ENCODE measurements around the gene GRIP2.
A peak's percentile ranks its signal among the peaks of the same experiment; 100 is the strongest.

GRIP2 gene

DNA sequence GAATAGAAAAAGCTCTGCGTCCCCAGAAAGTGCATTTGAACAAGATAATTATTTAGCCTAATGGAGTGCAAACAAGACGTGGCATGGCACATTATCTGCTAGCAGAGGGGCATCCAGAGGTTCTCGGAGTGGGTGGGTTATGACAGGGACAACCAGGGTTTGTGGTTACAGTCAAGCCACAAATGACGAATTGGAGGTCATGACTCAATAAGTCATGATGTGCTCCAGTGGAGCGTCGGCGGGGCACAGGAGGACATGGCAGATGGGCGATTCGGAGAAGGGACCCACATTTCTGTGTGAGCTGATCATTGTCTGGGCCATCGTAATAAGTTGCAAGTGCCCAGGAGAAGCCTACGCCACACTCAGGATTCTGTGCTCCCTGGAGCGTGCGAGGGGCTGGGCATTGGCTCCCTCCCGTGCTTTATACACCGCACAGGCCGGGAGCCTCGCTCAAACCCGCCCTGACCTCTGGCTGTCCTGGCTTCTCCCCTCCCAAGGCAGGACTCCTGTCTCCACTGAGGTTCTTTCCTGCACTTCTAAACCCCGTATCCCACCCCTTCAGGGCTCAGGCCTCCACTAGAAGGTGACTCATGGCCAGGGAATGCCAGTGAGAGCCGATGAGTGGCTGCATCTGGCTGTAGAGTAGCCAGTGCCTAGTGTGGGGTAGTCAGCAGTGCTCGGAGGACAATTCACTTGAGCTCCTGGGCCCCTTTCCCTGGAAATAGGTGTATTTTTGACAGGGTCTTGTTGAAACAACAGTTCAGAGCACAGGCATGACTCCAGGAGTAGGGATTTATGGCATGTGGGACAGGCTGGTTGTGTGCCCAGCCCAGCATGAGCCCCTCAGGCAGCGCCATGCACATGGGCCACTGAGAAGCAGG lies 67.4 kb downstream of the GRIP2 start:
- ChIA-PET CTCF (interaction anchor here (0.9 to 3.1 kb wide), 2 partner anchors 71 to 269 kb away, joined by 3 to 9 read pairs; no protein-coding TSS in a partner anchor), POLR2A (no interaction called here)
- DNase-seq (ENCODE audit: extremely low spot score): no peak
- TF ChIP-seq, protein P1, sequence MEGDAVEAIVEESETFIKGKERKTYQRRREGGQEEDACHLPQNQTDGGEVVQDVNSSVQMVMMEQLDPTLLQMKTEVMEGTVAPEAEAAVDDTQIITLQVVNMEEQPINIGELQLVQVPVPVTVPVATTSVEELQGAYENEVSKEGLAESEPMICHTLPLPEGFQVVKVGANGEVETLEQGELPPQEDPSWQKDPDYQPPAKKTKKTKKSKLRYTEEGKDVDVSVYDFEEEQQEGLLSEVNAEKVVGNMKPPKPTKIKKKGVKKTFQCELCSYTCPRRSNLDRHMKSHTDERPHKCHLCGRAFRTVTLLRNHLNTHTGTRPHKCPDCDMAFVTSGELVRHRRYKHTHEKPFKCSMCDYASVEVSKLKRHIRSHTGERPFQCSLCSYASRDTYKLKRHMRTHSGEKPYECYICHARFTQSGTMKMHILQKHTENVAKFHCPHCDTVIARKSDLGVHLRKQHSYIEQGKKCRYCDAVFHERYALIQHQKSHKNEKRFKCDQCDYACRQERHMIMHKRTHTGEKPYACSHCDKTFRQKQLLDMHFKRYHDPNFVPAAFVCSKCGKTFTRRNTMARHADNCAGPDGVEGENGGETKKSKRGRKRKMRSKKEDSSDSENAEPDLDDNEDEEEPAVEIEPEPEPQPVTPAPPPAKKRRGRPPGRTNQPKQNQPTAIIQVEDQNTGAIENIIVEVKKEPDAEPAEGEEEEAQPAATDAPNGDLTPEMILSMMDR (IDR thresholded peaks at IDR 0.05; ENCODE audit: control extremely low read depth, extremely low read depth, low read depth, missing control alignments): no peak

DNA sequence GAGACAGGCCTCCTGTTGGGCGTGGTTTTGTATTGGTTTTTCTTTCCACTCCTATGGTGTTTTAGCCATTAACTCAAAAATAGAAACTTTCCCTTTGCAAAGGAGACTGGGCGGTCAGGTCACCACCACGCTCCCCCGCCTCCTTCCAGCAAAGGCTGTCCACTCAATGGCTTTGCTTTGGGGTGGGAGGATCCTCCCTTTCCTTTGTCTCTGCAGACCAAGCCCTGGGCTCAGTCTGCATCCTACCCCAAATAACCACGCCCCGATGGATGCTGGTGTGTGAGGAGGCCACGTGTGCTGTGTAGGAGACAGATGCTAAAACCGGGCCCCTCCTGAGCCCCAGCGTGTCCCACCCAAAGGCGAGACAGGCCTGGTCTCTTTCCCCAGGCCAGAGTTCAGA lies 68.5 kb downstream of the GRIP2 start:
- no peak for DNase-seq (ENCODE audit: extremely low spot score)
- ChIA-PET CTCF (interaction anchor here (3.1 kb wide), 1 partner anchor 268 kb away, joined by 9 read pairs; no protein-coding TSS in a partner anchor), POLR2A (no interaction called here)
- TF ChIP-seq, protein P1 (IDR thresholded peaks at IDR 0.05; ENCODE audit: control extremely low read depth, extremely low read depth, low read depth, missing control alignments): no peak

DNA sequence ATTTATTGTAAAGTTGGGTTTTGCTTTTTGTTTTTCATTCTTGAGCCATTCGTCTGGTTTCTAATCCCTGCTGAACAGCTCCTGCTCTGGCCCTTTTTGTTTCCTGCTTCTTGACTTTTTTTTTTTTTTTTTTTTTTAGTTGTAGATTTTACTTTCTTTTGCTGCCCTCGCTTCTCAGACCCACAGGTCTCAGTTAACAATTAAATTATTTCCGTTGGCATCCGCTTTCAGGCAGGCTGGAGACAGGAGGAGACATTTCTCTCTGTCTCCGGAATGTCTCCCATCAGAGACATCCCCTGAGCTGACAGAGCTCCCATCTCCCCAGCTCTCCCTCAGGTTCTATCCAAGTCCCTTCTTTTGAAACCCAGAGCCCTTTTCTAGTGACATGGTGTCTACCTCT lies 69.1 kb downstream of the GRIP2 start:
- ChIA-PET POLR2A (no interaction called here), CTCF (interaction anchor here (3.1 kb wide), 1 partner anchor 267 kb away, joined by 9 read pairs; no protein-coding TSS in a partner anchor)
- no peak for DNase-seq (ENCODE audit: extremely low spot score)
- TF ChIP-seq, protein P1 (IDR thresholded peaks at IDR 0.05; ENCODE audit: control extremely low read depth, extremely low read depth, low read depth, missing control alignments): no peak

DNA sequence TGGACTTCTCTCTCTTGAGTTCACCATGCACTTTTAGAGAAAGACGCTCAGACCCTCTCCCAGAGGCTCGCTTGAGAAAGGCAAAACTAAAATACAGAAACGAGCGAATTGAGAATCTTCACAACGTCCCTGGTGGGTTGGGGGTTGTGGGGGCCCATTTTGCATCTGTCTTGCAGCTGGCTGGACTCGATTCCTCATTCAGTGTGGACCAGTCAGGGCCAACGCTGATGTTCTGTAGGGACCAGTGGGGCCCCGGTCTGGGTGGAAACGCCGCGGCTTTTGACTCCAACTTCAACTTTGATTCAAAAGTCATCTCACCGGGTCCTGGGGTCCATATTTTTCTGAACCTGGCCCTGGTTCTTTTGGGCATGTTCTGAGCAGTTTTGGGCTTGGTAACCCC lies 69.7 kb downstream of the GRIP2 start:
- no peak for DNase-seq (ENCODE audit: extremely low spot score)
- TF ChIP-seq, protein P1 (IDR thresholded peaks at IDR 0.05; ENCODE audit: control extremely low read depth, extremely low read depth, low read depth, missing control alignments): no peak
- CTCF ChIA-PET: no interaction called here
- POLR2A ChIA-PET: no interaction called here

DNA sequence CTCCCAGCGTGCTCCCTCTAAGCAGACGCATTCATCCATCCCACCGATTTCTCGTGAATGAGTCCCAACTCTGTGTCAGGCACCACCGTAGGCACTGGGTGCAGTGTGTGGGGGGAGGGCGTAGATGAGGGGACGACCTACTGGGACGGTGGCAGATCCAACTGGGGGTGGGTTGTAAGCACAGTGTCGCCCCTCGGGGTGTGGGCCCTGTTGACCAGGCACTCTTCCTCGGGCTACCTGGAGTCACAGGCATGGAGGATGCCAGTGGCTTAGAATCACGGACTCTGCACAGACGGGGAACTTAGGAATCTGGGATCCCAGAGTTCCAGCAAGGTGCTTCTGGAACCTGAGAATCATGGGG lies 71.5 kb downstream of the GRIP2 start:
- POLR2A ChIA-PET: no interaction called here

DNA sequence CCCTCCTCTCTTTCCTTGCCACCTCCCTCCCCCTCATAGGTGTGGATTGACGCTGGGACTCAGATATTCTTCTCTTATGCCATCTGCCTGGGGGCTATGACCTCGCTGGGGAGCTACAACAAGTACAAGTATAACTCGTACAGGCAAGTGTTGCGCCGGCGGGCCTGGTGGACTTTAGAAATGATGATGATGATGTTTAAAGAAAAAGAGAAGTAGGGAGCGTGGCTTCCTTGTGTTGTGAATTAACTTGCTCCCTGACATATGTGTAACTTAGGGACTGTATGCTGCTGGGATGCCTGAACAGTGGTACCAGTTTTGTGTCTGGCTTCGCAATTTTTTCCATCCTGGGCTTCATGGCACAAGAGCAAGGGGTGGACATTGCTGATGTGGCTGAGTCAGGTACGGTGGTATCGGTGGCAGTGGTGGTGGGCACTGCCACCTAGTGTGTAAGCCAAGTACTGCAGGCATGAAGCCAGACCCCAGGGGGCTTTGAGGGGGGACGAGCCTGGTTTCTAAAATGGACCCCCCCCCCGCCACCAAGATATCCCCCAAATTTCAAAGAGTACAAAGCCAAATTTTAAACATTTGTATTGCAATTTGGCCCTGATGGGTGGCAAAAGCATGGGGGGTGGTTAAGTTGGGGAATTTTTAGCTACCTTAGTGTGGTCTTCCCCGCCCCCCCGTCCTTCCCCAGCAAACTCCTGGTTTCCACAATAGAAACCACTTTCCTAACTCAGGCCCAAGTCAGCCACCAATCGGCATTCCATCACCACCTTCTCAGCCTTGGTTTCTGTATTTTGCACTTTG lies 72.1 kb downstream of the GRIP2 start:
- DNase-seq (ENCODE audit: extremely low spot score): peak; percentile 81
- ChIA-PET POLR2A (no interaction called here), CTCF (interaction anchor here (0.6 to 3.1 kb wide), 42 partner anchors 9 to 572 kb away, joined by 3 to 51 read pairs (median 5); partner anchors contain the start of gene SLC6A6)
- TF ChIP-seq, protein P1 (IDR thresholded peaks at IDR 0.05; ENCODE audit: control extremely low read depth, extremely low read depth, low read depth, missing control alignments): peak; percentile 83

More for the DNA sequence above, 71.5 kb downstream of the GRIP2 start:
- DNase-seq (ENCODE audit: extremely low spot score): no peak
- CTCF ChIA-PET: interaction anchor here (0.7 to 3.1 kb wide), 21 partner anchors 10 to 573 kb away, joined by 3 to 51 read pairs (median 5); no protein-coding TSS in a partner anchor
- TF ChIP-seq, protein P1 (IDR thresholded peaks at IDR 0.05; ENCODE audit: control extremely low read depth, extremely low read depth, low read depth, missing control alignments): no peak
